Naive thymus-derived CD4-positive, alpha-beta T cell (primary cell): Measurements from ENCODE around the gene FCN3. TPM values are rescaled to one million over a fixed set of nuclear protein-coding genes. Genes with fewer than 3 reads are reported as not detected.

Experiments
- ATAC-seq: fragments of 150-1000 bp; cut with Tn5 transposase; 2 replicates; pipeline ENCODE4 v1.10.0; 2021; ENCODE audit warnings: mild to moderate bottlenecking, moderate library complexity
- CTCF ChIA-PET: fragments of 350-600 bp; sonication (Branson Sonifier 250); formaldehyde crosslinking; loops from one replicate; lab custom pipeline; 2021; ENCODE audit warnings: antibody characterized with exemption; lab: Charles Lee
- POLR2A ChIA-PET: fragments of 350-600 bp; sonication (Branson Sonifier 250); formaldehyde crosslinking; loops from one replicate; lab custom pipeline; 2021; ENCODE audit warnings: antibody characterized with exemption, inconsistent platforms; lab: Charles Lee
- DNase-seq, 9 donors: peaks; one replicate each; pipeline versions ENCODE4 v3.0.0 to v3.0.0-alpha.2; 2020 to 2022; ENCODE audit warnings: mixed read lengths in 1 of 9
- H3K27ac ChIP-seq: one replicate; pipeline ENCODE4 v1.7.0; 2013; ENCODE audit warnings: mild to moderate bottlenecking, low read depth, low read length, moderate library complexity
- H3K27me3 ChIP-seq, 2 donors: one replicate each; pipeline ENCODE4 v1.7.0; 2013; ENCODE audit warnings: low read length in 2 of 2, mild to moderate bottlenecking in 2 of 2, moderate library complexity in 2 of 2; ENCODE audit not compliant: control insufficient read depth in 2 of 2, insufficient read depth in 2 of 2
- H3K36me3 ChIP-seq, 3 experiments: 1 replicate in 2 of 3; 2 replicates in 1 of 3; pipeline ENCODE4 v1.7.0; 2013; ENCODE audit warnings: low read length in 3 of 3, mild to moderate bottlenecking in 3 of 3, moderate library complexity in 1 of 3; ENCODE audit not compliant: insufficient read depth in 3 of 3, control insufficient read depth in 2 of 3
- H3K4me1 ChIP-seq, 2 donors: one replicate each; pipeline ENCODE4 v1.7.0; 2013; ENCODE audit warnings: low read length in 2 of 2, mild to moderate bottlenecking in 2 of 2, moderate library complexity in 1 of 2; ENCODE audit not compliant: control insufficient read depth in 2 of 2, insufficient read depth in 2 of 2
- H3K4me3 ChIP-seq: 2 replicates; pipeline ENCODE4 v1.7.0; 2013; ENCODE audit warnings: mild to moderate bottlenecking, low read length
- H3K9me3 ChIP-seq, 3 experiments: 1 replicate in 2 of 3; 2 replicates in 1 of 3; pipeline ENCODE4 v1.7.0; 2013; ENCODE audit warnings: low read length in 3 of 3; ENCODE audit not compliant: control insufficient read depth in 2 of 3
- H3K27ac Mint-ChIP-seq, 9 donors: one replicate each; pipeline ENCODE4 v1.8.0; 2020 to 2022; ENCODE audit warnings: mixed read lengths in 9 of 9, mild to moderate bottlenecking in 8 of 9, moderate library complexity in 5 of 9, inconsistent platforms in 2 of 9
- H3K27me3 Mint-ChIP-seq, 5 donors: one replicate each; pipeline ENCODE4 v1.8.0; 2021 to 2022; ENCODE audit warnings: mixed read lengths in 5 of 5, mild to moderate bottlenecking in 1 of 5
- H3K36me3 Mint-ChIP-seq, 5 donors: one replicate each; pipeline ENCODE4 v1.8.0; 2020 to 2022; ENCODE audit warnings: mixed read lengths in 5 of 5, mild to moderate bottlenecking in 3 of 5, inconsistent platforms in 1 of 5
- H3K4me1 Mint-ChIP-seq, 7 donors: one replicate each; pipeline ENCODE4 v1.8.0; 2020 to 2022; ENCODE audit warnings: mixed read lengths in 7 of 7, mild to moderate bottlenecking in 3 of 7, inconsistent platforms in 1 of 7
- H3K4me3 Mint-ChIP-seq, 10 donors: one replicate each; pipeline ENCODE4 v1.8.0; 2020 to 2022; ENCODE audit warnings: mild to moderate bottlenecking in 10 of 10, mixed read lengths in 10 of 10, moderate library complexity in 6 of 10, inconsistent platforms in 2 of 10
- H3K9me3 Mint-ChIP-seq, 11 donors: one replicate each; pipeline ENCODE4 v1.8.0; 2020 to 2022; ENCODE audit warnings: mixed read lengths in 11 of 11, mild to moderate bottlenecking in 4 of 11, inconsistent platforms in 1 of 11, moderate library complexity in 1 of 11
- intact Hi-C, 2 donors: fragments of 100-400 bp; cut with micrococcal nuclease; formaldehyde crosslinking; loops; one replicate each; pipeline ENCODE4 v1.15.1; 2023
- polyA plus RNA-seq, 2 donors: library from polyadenylated mRNA; unstranded; fragments of 300-500 nt; fragmentation: Illumina TruSeq; gene quantifications; one replicate each; pipeline ENCODE4 v1.2.3, GENCODE V29; 2021
- total RNA-seq, 6 experiments: library from RNA in 5 of 6; stranded (reverse) in 5 of 6; gene quantifications; 1 replicate in 5 of 6; 2 replicates in 1 of 6; pipeline ENCODE4 v1.2.3 and lab custom pipeline; 2021 to 2026

The FCN3 gene
- total and polyA plus RNA-seq, 7 experiments from 2014 or later, result not detected

GRCh38 chr1:27360159-27361043 lies 14.2 kb downstream of the FCN3 start:
- Histone ChIP-seq H3K9me3 (no peaks in the 10 kb centered on the region), H3K4me1 (peaks cover 43 to 45% of the 10 kb centered on the region in 2 donors), H3K36me3 (peaks cover 0 to 1% (median 0%) of the 10 kb centered on the region in 3 experiments), H3K27ac (peak overlapping the region; percentile 50), H3K4me3 (peak overlapping the region; percentile 50), H3K27me3 (no peaks in the 10 kb centered on the region)
- CTCF ChIA-PET, result interaction anchor here (1.3 to 5.0 kb wide), 3 partner anchors 27 to 30 kb away, joined by 7 to 44 read pairs (median 8); no protein-coding TSS in a partner anchor
- Mint-ChIP-seq H3K4me3 (peak overlapping the region; percentile 59 to 91 (median 72)), H3K27me3 (no peaks in the 10 kb centered on the region), H3K27ac (peak overlapping the region in 8 of 9 donors; percentile 2 to 90 (median 20)), H3K36me3 (peaks cover 0 to 8% (median 0%) of the 10 kb centered on the region in 5 donors), H3K9me3 (peaks cover 0 to 3% (median 0%) of the 10 kb centered on the region in 11 donors), H3K4me1 (peaks cover 27 to 64% (median 49%) of the 10 kb centered on the region in 7 donors)
- ATAC-seq (peak; percentile 28), DNase-seq (peak in 7 of 9 donors; percentile 26 to 57 (median 39))
- intact Hi-C loops, result no loop called here
- POLR2A ChIA-PET, result interaction anchor here (0.7 to 9.2 kb wide), 3 partner anchors 16 to 28 kb away, joined by 3 to 111 read pairs (median 15); partner anchors contain the start of gene SYTL1

- intact Hi-C loops, result no loop called here
- peaks cover 0 to 3% (median 0%) of the 10 kb centered on the region in 3 experiments for H3K36me3 ChIP-seq
- H3K4me1 Mint-ChIP-seq, result peaks cover 31 to 61% (median 46%) of the 10 kb centered on the region in 7 donors
- H3K4me1 ChIP-seq, result peaks cover 38 to 43% of the 10 kb centered on the region in 2 donors
- no peaks in the 10 kb centered on the region for H3K27me3 ChIP-seq
- H3K9me3 ChIP-seq, result no peaks in the 10 kb centered on the region
- no peak for DNase-seq
- H3K27ac Mint-ChIP-seq, result peak overlapping the region in 6 of 9 donors; percentile 10 to 90 (median 20)
- CTCF ChIA-PET, result interaction anchor here (1.0 to 5.0 kb wide), 4 partner anchors 26 to 61 kb away, joined by 4 to 44 read pairs (median 14); partner anchors contain the start of gene GPR3
- no peak for ATAC-seq
- POLR2A ChIA-PET, result interaction anchor here (3.6 to 9.2 kb wide), 2 partner anchors 16 to 28 kb away, joined by 15 to 111 read pairs; partner anchors contain the start of gene SYTL1
- H3K4me3 Mint-ChIP-seq, result peak overlapping the region; percentile 59 to 91 (median 72)
- H3K36me3 Mint-ChIP-seq, result peaks cover 0 to 8% (median 0%) of the 10 kb centered on the region in 5 donors
- H3K4me3 ChIP-seq, result peak overlapping the region; percentile 50
- peaks cover 0 to 3% (median 0%) of the 10 kb centered on the region in 11 donors for H3K9me3 Mint-ChIP-seq
- no peaks in the 10 kb centered on the region for H3K27me3 Mint-ChIP-seq
- H3K27ac ChIP-seq, result peak overlapping the region; percentile 50
These were observed 14.8 kb downstream of the FCN3 start for GRCh38 chr1:27359822-27360158.

- H3K4me1 ChIP-seq, result peaks cover 37 to 41% of the 10 kb centered on the region in 2 donors
- peak overlapping the region; percentile 0 to 79 (median 51) for H3K4me3 Mint-ChIP-seq
- peak overlapping the region in 5 of 9 donors; percentile 3 to 90 (median 63) for H3K27ac Mint-ChIP-seq
- H3K4me3 ChIP-seq, result no peak overlapping the region
- no peaks in the 10 kb centered on the region for H3K27me3 Mint-ChIP-seq
- no peaks in the 10 kb centered on the region for H3K9me3 ChIP-seq
- H3K27me3 ChIP-seq, result no peaks in the 10 kb centered on the region
- peaks cover 0 to 3% (median 0%) of the 10 kb centered on the region in 3 experiments for H3K36me3 ChIP-seq
- ChIA-PET POLR2A (interaction anchor here (0.7 to 9.2 kb wide), 5 partner anchors 10 to 198 kb away, joined by 3 to 111 read pairs (median 7); partner anchors contain the start of gene SYTL1), CTCF (interaction anchor here (0.6 to 5.0 kb wide), 11 partner anchors 7 to 63 kb away, joined by 3 to 44 read pairs (median 7); partner anchors contain the start of genes GPR3 and MAP3K6)
- intact Hi-C loops, result no loop called here
- DNase-seq, result no peak
- no peak for ATAC-seq
- H3K27ac ChIP-seq, result no peak overlapping the region
- H3K9me3 Mint-ChIP-seq, result peaks cover 0 to 3% (median 0%) of the 10 kb centered on the region in 11 donors
- peaks cover 0 to 8% (median 0%) of the 10 kb centered on the region in 5 donors for H3K36me3 Mint-ChIP-seq
- peaks cover 23 to 56% (median 41%) of the 10 kb centered on the region in 7 donors for H3K4me1 Mint-ChIP-seq
These were observed 15.7 kb downstream of the FCN3 start for GRCh38 chr1:27358928-27359313.

GRCh38 chr1:27358038-27358927 lies 16.3 kb downstream of the FCN3 start:
- H3K36me3 ChIP-seq, result peaks cover 0 to 3% (median 0%) of the 10 kb centered on the region in 3 experiments
- no peaks in the 10 kb centered on the region for H3K9me3 ChIP-seq
- peaks cover 0 to 8% (median 0%) of the 10 kb centered on the region in 5 donors for H3K36me3 Mint-ChIP-seq
- H3K27ac Mint-ChIP-seq, result peak overlapping the region in 5 of 9 donors; percentile 3 to 89 (median 46)
- H3K4me1 ChIP-seq, result peaks cover 37 to 41% of the 10 kb centered on the region in 2 donors
- ATAC-seq (no peak), DNase-seq (no peak)
- peak overlapping the region; percentile 0 to 88 (median 78) for H3K4me3 Mint-ChIP-seq
- no peak overlapping the region for H3K27ac ChIP-seq
- CTCF ChIA-PET, result interaction anchor here (0.6 to 5.0 kb wide), 23 partner anchors 8 to 247 kb away, joined by 3 to 44 read pairs (median 7); partner anchors contain the start of genes GPR3, MAP3K6 and SYTL1
- peak overlapping the region; percentile 76 for H3K4me3 ChIP-seq
- POLR2A ChIA-PET, result interaction anchor here (0.7 to 9.2 kb wide), 8 partner anchors 8 to 199 kb away, joined by 3 to 111 read pairs (median 6); partner anchors contain the start of genes MAP3K6 and SYTL1
- peaks cover 23 to 60% (median 45%) of the 10 kb centered on the region in 7 donors for H3K4me1 Mint-ChIP-seq
- intact Hi-C loops, result no loop called here
- peaks cover 0 to 3% (median 0%) of the 10 kb centered on the region in 11 donors for H3K9me3 Mint-ChIP-seq
- H3K27me3 Mint-ChIP-seq, result no peaks in the 10 kb centered on the region
- H3K27me3 ChIP-seq, result no peaks in the 10 kb centered on the region

- POLR2A ChIA-PET, result interaction anchor here (0.9 to 9.2 kb wide), 10 partner anchors 9 to 166 kb away, joined by 3 to 111 read pairs (median 6); partner anchors contain the start of genes MAP3K6 and SYTL1
- H3K4me1 ChIP-seq, result peaks cover 37 to 41% of the 10 kb centered on the region in 2 donors
These were observed 17.2 kb downstream of the FCN3 start for GRCh38 chr1:27357281-27358037.

More at GRCh38 chr1:27357281-27358037, 17.2 kb downstream of the FCN3 start:
- intact Hi-C loops, result loop anchor here (1.0 kb wide), 7 partner anchors 8 to 56 kb away; partner anchors contain the start of genes SYTL1 (in 1 of the 2) and TMEM222 (in 1 of the 2)
- Mint-ChIP-seq H3K9me3 (peaks cover 0 to 3% (median 0%) of the 10 kb centered on the region in 11 donors), H3K4me3 (peak overlapping the region; percentile 74 to 88 (median 80)), H3K36me3 (peaks cover 0 to 8% (median 0%) of the 10 kb centered on the region in 5 donors), H3K4me1 (peaks cover 23 to 56% (median 45%) of the 10 kb centered on the region in 7 donors), H3K27ac (peak overlapping the region; percentile 62 to 90 (median 88)), H3K27me3 (no peaks in the 10 kb centered on the region)
- H3K27ac ChIP-seq, result peak overlapping the region; percentile 70
- H3K36me3 ChIP-seq, result peaks cover 0 to 3% (median 0%) of the 10 kb centered on the region in 3 experiments
- CTCF ChIA-PET, result interaction anchor here (0.7 to 5.0 kb wide), 28 partner anchors 8 to 305 kb away, joined by 3 to 44 read pairs (median 6); partner anchors contain the start of genes GPR3, MAP3K6 and SYTL1
- ATAC-seq (peak; percentile 94), DNase-seq (peak; percentile 76 to 89 (median 85))
- peak overlapping the region; percentile 76 for H3K4me3 ChIP-seq
- no peaks in the 10 kb centered on the region for H3K9me3 ChIP-seq
- H3K27me3 ChIP-seq, result no peaks in the 10 kb centered on the region
